ENCODE data around the gene RHEX.
"Not testable (repeated sequence)": the region's sequence is repeated elsewhere in the genome, so short reads cannot be mapped to it uniquely, and the experiment has no call there.

RHEX gene

DNA sequence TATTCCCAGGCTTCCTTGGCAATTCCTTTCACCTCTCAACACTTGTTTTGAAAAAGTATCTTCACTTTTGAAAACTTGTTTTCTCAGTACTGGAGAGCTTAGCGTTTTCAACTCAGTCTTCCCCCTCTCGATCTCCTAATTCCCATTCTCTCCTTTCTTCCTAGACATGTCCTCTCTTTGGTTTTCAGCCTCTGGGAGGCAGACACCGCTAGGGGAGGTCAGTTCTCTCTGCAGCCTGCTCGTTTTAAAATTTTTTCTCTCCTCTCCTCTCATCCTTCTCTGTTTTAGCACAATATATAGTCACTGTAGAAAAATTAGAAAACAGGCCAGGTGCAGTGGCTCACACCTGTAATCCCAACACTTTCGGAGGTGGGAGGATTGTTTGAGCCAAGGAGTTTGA is 12.6 kb upstream of the RHEX start:
- no peak for TF ChIP-seq ZFX (IDR thresholded peaks at IDR 0.05)
- TF ChIP-seq, protein P1, sequence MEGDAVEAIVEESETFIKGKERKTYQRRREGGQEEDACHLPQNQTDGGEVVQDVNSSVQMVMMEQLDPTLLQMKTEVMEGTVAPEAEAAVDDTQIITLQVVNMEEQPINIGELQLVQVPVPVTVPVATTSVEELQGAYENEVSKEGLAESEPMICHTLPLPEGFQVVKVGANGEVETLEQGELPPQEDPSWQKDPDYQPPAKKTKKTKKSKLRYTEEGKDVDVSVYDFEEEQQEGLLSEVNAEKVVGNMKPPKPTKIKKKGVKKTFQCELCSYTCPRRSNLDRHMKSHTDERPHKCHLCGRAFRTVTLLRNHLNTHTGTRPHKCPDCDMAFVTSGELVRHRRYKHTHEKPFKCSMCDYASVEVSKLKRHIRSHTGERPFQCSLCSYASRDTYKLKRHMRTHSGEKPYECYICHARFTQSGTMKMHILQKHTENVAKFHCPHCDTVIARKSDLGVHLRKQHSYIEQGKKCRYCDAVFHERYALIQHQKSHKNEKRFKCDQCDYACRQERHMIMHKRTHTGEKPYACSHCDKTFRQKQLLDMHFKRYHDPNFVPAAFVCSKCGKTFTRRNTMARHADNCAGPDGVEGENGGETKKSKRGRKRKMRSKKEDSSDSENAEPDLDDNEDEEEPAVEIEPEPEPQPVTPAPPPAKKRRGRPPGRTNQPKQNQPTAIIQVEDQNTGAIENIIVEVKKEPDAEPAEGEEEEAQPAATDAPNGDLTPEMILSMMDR (conservative IDR thresholded peaks at IDR 0.05): no peak
- no peak overlapping the region for H3K27ac ChIP-seq

DNA sequence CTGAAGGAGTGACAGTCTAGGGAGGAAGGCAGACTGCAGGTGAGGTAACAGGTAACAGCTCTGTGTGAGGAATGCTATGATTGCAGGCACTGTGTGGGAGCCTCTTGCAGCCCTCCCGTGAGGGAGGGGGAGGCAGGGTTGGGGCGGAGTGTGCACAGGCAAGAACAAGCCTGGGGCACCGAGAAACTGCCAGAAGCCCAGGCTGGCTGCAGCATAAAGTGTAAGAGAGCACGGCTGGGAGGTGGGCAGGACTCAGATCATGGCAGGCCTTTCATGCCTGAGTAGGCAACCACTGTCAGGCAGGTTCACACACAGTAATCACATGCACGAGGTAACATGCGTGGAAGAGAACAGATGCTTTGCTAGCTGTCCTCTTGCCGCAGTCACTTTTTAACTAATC is 11.3 kb upstream of the RHEX start:
- no peak for TF ChIP-seq ZFX (IDR thresholded peaks at IDR 0.05)
- TF ChIP-seq, protein P1 (conservative IDR thresholded peaks at IDR 0.05): no peak
- no peak overlapping the region for H3K27ac ChIP-seq

DNA sequence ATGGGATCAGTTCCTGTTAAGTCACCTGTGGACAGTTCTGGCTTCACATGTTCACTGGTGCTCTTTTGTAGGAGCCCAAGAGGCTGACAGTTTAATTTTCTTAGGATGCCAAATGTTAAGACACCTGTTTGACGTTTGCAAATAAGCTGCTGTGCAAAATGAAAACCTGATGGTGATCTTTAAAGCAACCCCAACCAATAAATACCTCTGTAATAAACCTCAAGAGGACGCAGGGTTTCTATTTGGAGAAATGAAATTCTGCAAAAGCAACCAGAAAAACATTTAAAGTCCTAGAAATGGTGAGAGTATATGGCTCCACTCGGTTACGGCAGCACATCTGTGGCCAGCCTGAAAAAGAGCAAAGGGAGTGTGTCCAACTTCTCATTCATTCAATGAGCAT is 5.7 kb upstream of the RHEX start:
- H3K27ac ChIP-seq: no peak overlapping the region
- TF ChIP-seq, protein P1 (conservative IDR thresholded peaks at IDR 0.05): no peak
- no peak for TF ChIP-seq ZFX (IDR thresholded peaks at IDR 0.05)

DNA sequence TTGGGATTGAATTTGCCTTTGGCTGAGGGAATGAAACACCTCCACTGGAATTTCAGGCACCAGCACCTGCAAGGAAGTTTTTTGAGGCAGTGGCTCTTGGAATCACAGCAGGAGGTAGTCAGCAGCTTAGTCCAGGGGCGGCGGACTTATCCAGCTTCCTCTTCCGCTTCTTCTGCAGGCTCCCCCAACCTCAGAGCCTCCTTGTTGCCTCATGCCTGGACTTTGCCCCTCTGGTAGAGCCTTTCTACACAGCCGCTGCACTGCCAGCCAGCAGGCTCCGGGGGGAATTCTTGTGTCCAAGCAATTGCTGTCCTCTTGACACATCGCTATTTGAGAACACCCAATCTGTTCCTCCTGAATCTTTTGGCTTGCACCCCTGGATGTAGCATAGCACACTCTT is 4.4 kb upstream of the RHEX start:
- no peak overlapping the region for H3K27ac ChIP-seq
- TF ChIP-seq ZFX (IDR thresholded peaks at IDR 0.05): no peak

DNA sequence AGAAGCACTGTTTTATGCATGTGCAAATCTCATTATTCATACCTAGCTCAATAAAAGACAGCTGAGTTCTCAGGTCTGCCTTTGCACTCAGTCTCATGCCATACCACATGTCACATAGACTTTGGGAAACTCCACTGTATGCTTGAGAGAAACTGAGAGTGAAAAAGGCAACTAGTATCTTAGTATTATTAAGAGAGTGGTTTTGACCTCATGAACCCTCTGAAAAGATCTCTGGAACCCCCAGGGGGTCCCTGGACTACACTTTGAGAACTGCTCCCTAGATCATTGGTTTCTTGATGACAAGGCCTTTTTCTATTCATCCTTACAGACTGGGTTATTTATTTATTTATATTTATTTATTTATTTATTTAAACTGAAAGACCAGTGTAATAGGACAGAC is 3.7 kb upstream of the RHEX start:
- TF ChIP-seq, protein P1 (conservative IDR thresholded peaks at IDR 0.05): no peak
- no peak for TF ChIP-seq ZFX (IDR thresholded peaks at IDR 0.05)
- H3K27ac ChIP-seq: no peak overlapping the region

DNA sequence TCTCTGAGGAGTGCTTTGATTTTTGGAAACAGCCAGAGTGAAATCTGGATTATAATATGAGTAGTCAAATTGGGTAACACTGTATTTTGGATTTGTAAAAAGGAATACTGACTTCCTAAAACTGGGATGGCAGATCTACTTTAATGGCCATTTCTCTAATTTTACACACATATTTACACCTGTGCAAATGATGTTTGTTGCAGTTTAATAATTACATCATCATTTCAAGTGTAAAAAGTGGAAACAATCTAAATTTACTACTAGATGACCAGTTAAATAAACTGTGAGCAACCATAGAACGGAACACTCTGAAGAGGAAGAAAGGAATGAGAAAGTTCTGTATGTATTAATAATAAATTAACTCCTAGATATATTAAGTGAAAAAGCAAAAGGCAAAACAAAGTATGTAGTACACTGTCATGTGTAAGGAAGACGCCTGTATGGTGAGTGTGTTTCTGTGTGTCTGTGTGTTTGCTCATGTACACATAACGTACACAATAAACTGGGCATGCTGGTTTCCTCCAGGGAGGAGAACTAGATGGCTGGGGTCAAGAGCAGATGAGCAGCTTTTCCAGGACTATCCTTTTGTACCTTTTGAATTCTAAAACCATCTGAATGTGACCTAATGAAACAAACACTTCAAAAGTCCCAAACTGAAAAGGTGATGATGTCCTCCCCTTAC is 2.9 kb upstream of the RHEX start:
- H3K27ac ChIP-seq: no peak overlapping the region
- TF ChIP-seq ZFX (IDR thresholded peaks at IDR 0.05): no peak
- TF ChIP-seq, protein P1 (conservative IDR thresholded peaks at IDR 0.05): no peak

DNA sequence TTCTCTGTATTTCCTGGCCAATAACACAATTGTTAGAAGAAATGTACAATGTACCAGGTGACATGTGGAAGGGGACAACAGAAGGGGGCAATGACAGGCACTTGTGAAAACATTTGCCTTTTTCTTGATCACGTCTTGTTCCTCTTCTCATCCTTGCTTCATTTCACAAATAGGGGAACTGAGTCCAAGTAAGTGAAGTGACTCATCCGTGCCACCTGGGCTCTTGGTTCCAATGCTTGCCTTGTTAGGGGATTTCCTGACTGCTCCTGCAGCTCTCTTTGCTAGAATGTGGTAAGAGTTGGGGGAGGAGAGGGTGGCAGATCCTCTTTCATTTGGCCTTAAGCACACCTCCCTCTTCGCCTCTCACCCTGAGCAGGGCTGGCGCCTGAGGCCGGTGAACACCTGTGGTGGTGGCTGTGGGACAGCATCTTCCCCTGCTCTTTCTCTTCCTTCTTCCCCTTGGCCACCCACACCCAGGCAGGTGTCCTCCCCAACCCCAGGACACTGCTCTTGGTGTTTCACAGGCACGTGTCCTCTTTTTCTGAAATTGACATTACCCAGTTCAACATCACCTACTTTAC is 2.2 kb upstream of the RHEX start:
- TF ChIP-seq, protein P1 (conservative IDR thresholded peaks at IDR 0.05): no peak
- no peak for TF ChIP-seq ZFX (IDR thresholded peaks at IDR 0.05)
- no peak overlapping the region for H3K27ac ChIP-seq

DNA sequence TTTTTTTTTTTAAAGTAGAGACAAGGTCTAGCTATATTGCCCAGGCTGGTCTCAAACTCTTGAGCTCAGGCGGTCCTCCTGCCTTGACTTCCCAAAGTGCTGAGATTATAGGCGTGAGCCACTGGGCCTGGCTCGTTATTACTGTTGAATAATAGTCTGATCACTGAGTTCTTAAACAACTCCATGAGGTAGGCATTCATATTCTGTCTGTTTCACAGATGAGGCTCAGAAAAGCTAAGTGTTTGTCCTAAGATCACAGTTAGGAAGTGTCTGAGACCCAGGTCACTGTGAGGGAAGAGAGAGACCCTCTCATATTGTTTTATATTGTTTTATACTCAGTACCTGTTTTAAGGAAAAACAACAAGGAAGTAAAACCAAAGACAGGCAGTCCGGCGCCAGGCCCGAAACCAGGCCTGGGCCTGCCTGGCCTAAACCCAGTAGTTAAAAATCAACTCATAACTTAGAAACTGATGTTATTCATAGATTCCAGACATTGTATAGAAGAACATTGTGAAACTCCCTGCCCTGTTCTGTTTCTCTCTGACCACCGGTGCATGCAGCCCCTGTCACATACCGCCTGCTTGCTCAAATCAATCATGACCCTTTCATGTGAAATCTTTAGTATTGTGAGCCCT is 625 bp upstream of the RHEX start:
- H3K27ac ChIP-seq: not testable (repeated sequence)

DNA sequence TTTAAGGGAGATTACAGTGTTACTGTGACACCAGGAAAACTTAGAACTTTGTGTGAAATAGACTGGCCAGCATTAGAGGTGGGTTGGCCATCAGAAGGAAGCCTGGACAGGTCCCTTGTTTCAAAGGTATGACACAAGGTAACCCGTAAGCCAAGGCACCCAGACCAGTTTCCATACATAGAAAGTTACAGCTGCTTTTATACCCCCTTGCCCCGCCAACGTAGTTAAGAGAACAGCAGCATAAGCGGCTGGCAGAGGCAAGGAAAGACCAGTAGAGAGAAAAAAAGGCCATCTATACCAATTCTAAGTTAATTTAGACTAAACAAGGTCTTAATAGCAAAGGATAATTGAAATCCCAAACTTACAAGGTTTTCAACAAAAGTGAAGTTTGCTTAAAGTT is 643 bp downstream of the RHEX start:
- H3K27ac ChIP-seq: not testable (repeated sequence)

DNA sequence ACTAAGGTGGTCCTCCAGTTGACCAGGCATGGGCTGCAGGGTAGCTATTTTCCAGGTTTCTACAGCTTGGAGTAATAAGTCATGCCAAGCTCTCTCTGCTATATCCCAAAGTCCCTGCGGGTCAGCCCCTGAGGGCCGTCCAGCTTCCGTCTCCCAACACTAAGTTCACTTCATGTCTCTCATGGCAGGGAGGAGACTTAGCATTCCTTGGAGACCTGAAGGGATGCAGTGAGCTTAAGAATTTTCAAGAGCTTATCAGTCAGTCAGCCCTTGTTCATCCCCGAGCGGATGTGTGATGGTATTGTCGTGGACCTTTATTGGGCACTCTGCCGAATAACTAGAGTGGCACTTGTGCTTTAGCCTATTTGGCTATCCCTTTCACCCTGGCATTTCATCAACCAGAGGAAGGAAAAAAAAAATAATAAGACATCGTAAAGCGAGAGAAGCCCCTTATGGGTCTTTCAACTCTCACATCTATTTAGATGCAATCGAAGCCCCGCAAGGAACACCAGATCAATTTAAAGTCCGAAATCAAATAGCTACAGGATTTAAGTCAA is 2.2 kb downstream of the RHEX start:
- H3K27ac ChIP-seq: not testable (repeated sequence)

DNA sequence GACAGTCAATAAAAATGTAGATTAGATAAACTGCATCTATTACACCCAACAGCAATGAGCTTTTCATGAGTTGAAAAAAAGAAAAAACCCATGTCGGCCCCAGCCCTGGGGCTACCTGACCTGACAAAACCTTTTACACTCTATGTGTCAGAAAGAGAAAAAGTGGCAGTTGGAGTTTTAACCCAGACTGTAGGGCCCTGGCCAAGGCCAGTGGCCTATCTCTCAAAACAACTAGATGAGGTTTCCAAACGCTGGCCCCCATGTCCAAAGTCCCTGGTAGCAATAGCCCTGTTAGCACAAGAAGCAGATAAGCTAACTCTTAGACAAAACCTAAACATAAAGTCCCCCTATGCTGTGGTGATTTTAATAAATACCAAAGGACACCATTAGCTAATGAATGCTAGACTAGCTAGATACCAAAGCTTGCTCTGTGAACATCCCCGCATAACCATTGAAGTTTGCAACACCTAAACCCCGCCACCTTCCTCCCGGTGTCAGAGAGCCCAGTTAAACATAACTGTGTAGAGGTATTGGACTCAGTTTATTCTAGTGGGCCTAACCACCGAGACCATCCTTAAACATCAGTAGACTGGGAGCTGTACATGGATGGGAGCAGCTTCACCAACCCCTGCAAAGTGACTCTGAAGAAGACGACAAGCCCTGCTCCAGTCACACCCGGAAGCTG is 2.8 kb downstream of the RHEX start:
- not testable (repeated sequence) for H3K27ac ChIP-seq

DNA sequence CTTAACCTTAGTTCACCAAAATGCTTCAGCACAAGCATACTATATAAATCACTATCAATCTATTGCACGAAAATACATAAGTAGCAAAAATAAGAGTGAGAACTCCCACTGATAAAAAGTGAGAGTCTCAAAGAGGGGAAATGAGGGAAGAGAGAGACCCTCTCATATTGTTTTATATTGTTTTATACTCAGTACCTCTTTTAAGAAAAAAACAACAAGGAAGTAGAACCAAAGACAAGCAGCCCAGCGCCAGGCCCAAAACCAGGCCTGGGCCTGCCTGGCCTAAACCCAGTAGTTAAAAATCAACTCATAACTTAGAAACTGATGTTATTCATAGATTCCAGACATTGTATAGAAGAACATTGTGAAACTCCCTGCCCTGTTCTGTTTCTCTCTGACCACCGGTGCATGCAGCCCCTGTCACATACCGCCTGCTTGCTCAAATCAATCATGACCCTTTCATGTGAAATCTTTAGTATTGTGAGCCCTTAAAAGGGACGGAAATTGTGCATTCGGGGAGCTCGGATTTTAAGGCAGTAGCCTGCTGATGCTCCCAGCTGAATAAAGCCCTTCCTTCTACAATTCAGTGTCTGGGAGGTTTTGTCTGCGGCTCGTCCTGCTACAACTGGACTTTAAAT is 5.4 kb downstream of the RHEX start:
- not testable (repeated sequence) for H3K27ac ChIP-seq
